ENCODE results near the gene NOX4.

- TF ChIP-seq CTCF (IDR thresholded peaks at IDR 0.05) (no peak), EZH2 (IDR thresholded peaks at IDR 0.05) (no peak)
Measured at GRCh38 chr11:89355646-89356045, 135.5 kb downstream of the NOX4 start.

Data from neural progenitor cell (in vitro differentiated cells).